HG03066 (cell line): ENCODE results near the gene FUT3.

Experiments used
- ATAC-seq: cut with Tn5 transposase; IDR thresholded peaks from one replicate; pipeline ENCODE4 v1.9.1; 2021; ENCODE audit warnings: low read depth; ENCODE audit not compliant: unreplicated experiment

Gene FUT3

GRCh38 chr19:5826531-5827341 is 24.5 kb downstream of the FUT3 start:
- ATAC-seq: no peak

- no peak for ATAC-seq
Measured at GRCh38 chr19:5825178-5825577, 26.1 kb downstream of the FUT3 start.

GRCh38 chr19:5824751-5825150 is 26.5 kb downstream of the FUT3 start:
- ATAC-seq: no peak

GRCh38 chr19:5823579-5824281 is 27.5 kb downstream of the FUT3 start:
- no peak for ATAC-seq

GRCh38 chr19:5822181-5822844 is 28.9 kb downstream of the FUT3 start:
- ATAC-seq: no peak

- no peak for ATAC-seq
Measured at GRCh38 chr19:5821521-5822180, 29.6 kb downstream of the FUT3 start.

GRCh38 chr19:5820785-5821184 is 30.5 kb downstream of the FUT3 start:
- ATAC-seq: no peak

- no peak for ATAC-seq
Measured at GRCh38 chr19:5818594-5818993, 32.7 kb downstream of the FUT3 start.

GRCh38 chr19:5817218-5817617 is 34.0 kb downstream of the FUT3 start:
- ATAC-seq: no peak

GRCh38 chr19:5814852-5815246 is 36.4 kb downstream of the FUT3 start:
- ATAC-seq: no peak

- ATAC-seq: no peak
Measured at GRCh38 chr19:5814123-5814851, 37.0 kb downstream of the FUT3 start.

GRCh38 chr19:5811117-5811516 is 40.1 kb downstream of the FUT3 start:
- ATAC-seq: no peak

GRCh38 chr19:5809469-5809868 is 41.8 kb downstream of the FUT3 start:
- no peak for ATAC-seq

- ATAC-seq: no peak
Measured at GRCh38 chr19:5809053-5809452, 42.2 kb downstream of the FUT3 start.

- ATAC-seq: no peak
Measured at GRCh38 chr19:5808120-5808816, 43.0 kb downstream of the FUT3 start.

GRCh38 chr19:5806905-5807304 is 44.3 kb downstream of the FUT3 start:
- no peak for ATAC-seq

- ATAC-seq: no peak
Measured at GRCh38 chr19:5806133-5806489, 45.1 kb downstream of the FUT3 start.

- ATAC-seq: no peak
Measured at GRCh38 chr19:5805462-5806132, 45.7 kb downstream of the FUT3 start.
